GM23338 (cell line): ENCODE measurements around the gene RSPO3. TPM values are rescaled to one million over a fixed set of nuclear protein-coding genes. Genes with fewer than 3 reads are reported as not detected.

Experiments used
- ATAC-seq: fragments of 200-7000 bp; cut with Tn5 transposase; 3 replicates; pipeline ENCODE4 v1.9.1; 2020
- DNase-seq: peaks from one replicate; pipeline ENCODE4 v3.0.0-alpha.2; 2015; ENCODE audit warnings: low spot score
- H2AFZ ChIP-seq: fragments of 200-600 bp; sonication (generic); 2 replicates; pipeline ENCODE4 v1.8.0; 2016; ENCODE audit warnings: antibody characterized with exemption, mild to moderate bottlenecking, moderate library complexity
- H3F3A ChIP-seq: fragments of 200-600 bp; sonication (generic); replicated peaks from 2 replicates; pipeline ENCODE4 v1.8.0; 2017; ENCODE audit warnings: antibody characterized with exemption, mixed run types, low read depth
- H3K27ac ChIP-seq: fragments of 200-600 bp; sonication (generic); 2 replicates; pipeline ENCODE4 v1.6.1; 2016; ENCODE audit warnings: low read depth
- H3K27me3 ChIP-seq: fragments of 200-600 bp; sonication (generic); 2 replicates; pipeline ENCODE4 v1.8.0; 2016; ENCODE audit warnings: mild to moderate bottlenecking, mixed run types, moderate library complexity; ENCODE audit not compliant: insufficient read depth
- H3K36me3 ChIP-seq: fragments of 200-600 bp; sonication (generic); 2 replicates; pipeline ENCODE4 v1.8.0; 2016; ENCODE audit warnings: mild to moderate bottlenecking; ENCODE audit not compliant: insufficient read depth
- H3K4me1 ChIP-seq: fragments of 200-600 bp; sonication (generic); 2 replicates; pipeline ENCODE4 v1.8.0; 2016; ENCODE audit warnings: mild to moderate bottlenecking, moderate library complexity; ENCODE audit not compliant: insufficient read depth
- H3K4me2 ChIP-seq: fragments of 200-600 bp; sonication (generic); 2 replicates; pipeline ENCODE4 v1.7.1; 2017; ENCODE audit warnings: mixed run types
- H3K4me3 ChIP-seq: fragments of 200-600 bp; sonication (generic); 2 replicates; pipeline ENCODE4 v1.6.1; 2016; ENCODE audit warnings: mixed run types
- H3K79me2 ChIP-seq: fragments of 200-600 bp; sonication (generic); replicated peaks from 2 replicates; pipeline ENCODE4 v1.8.0; 2017; ENCODE audit warnings: mild to moderate bottlenecking; ENCODE audit not compliant: insufficient read depth
- H3K9me2 ChIP-seq: fragments of 200-600 bp; sonication (generic); 2 replicates; pipeline ENCODE4 v1.8.0; 2017; ENCODE audit not compliant: insufficient read depth
- H4K20me1 ChIP-seq: fragments of 200-600 bp; sonication (generic); replicated peaks from 2 replicates; pipeline ENCODE4 v1.8.0; 2017; ENCODE audit warnings: mild to moderate bottlenecking; ENCODE audit not compliant: insufficient read depth
- H3K27ac Mint-ChIP-seq: 2 replicates; pipeline ENCODE4 v1.8.0; 2020; ENCODE audit warnings: inconsistent platforms, mild to moderate bottlenecking, moderate library complexity, mixed read lengths
- H3K27me3 Mint-ChIP-seq: 3 replicates; pipeline ENCODE4 v1.8.0; 2022; ENCODE audit warnings: low read depth, mild to moderate bottlenecking, moderate library complexity, mixed read lengths, inconsistent platforms; ENCODE audit not compliant: insufficient read depth, poor library complexity
- H3K36me3 Mint-ChIP-seq: 3 replicates; pipeline ENCODE4 v1.8.0; 2021; ENCODE audit warnings: low read depth, mild to moderate bottlenecking, inconsistent platforms, moderate library complexity, mixed read lengths
- H3K4me1 Mint-ChIP-seq: 3 replicates; pipeline ENCODE4 v1.8.0; 2020; ENCODE audit warnings: mild to moderate bottlenecking, inconsistent platforms, mixed read lengths
- H3K4me3 Mint-ChIP-seq: 3 replicates; pipeline ENCODE4 v1.8.0; 2021; ENCODE audit warnings: moderate library complexity, mild to moderate bottlenecking, inconsistent platforms, mixed read lengths
- H3K9me3 Mint-ChIP-seq: 3 replicates; pipeline ENCODE4 v1.8.0; 2020; ENCODE audit warnings: moderate library complexity, mild to moderate bottlenecking, inconsistent platforms, mixed read lengths
- CREB1 ChIP-seq: fragments of 250-450 bp; sonication (Bioruptor Pico); IDR thresholded peaks from 2 replicates; pipeline ENCODE4 v1.5.0; 2020; ENCODE audit warnings: low read depth, mild to moderate bottlenecking, moderate library complexity
- EZH2phosphoT487 ChIP-seq: fragments of 200-600 bp; sonication (generic); IDR thresholded peaks from one replicate; pipeline ENCODE4 v1.8.1; 2018; ENCODE audit warnings: antibody characterized with exemption; ENCODE audit not compliant: unreplicated experiment
- JUNB ChIP-seq: IDR thresholded peaks from one replicate; pipeline ENCODE4 v1.6.1; 2016; ENCODE audit warnings: antibody characterized with exemption; ENCODE audit not compliant: unreplicated experiment
- NANOG ChIP-seq: IDR thresholded peaks from 2 replicates; pipeline ENCODE4 v1.6.1; 2016; ENCODE audit warnings: antibody characterized with exemption, borderline replicate concordance
- POLR2AphosphoS5 ChIP-seq: IDR thresholded peaks from 2 replicates; pipeline ENCODE4 v1.6.1; 2016; ENCODE audit warnings: antibody characterized with exemption, low read depth
- ZNF331 ChIP-seq: fragments of 250-450 bp; sonication (Bioruptor Pico); IDR thresholded peaks from 2 replicates; pipeline ENCODE4 v1.5.0; 2020; ENCODE audit warnings: low read depth, mild to moderate bottlenecking, moderate library complexity
- polyA plus RNA-seq: library from polyadenylated mRNA; unstranded; fragments of >200 nt; fragmentation: Nextera tagmentation; extraction: Ambion mirVana; gene quantifications from 2 replicates; pipeline ENCODE4 v1.2.1, GENCODE V29; 2016
- total RNA-seq: library from RNA; depleted of rRNA; stranded (reverse); fragments of >200 nt; shearing (Covaris generic); gene quantifications from 2 replicates; pipeline ENCODE4 v1.2.3, GENCODE V29; 2014
- TF ChIP-seq, protein P1 (sequence below): IDR thresholded peaks from 2 replicates; pipeline ENCODE4 v1.6.1; 2016; ENCODE audit warnings: antibody characterized with exemption
- TF ChIP-seq, protein P2 (sequence below), 2 experiments: fragments of 200-600 bp in 1 of 2; sonication (generic) in 1 of 2; conservative IDR thresholded peaks; 2 replicates each; pipeline versions ENCODE4 v1.5.1 to v1.6.1; 2016 to 2017; ENCODE audit warnings: antibody characterized with exemption in 2 of 2, low read depth in 2 of 2, mild to moderate bottlenecking in 2 of 2, moderate library complexity in 1 of 2
- TF ChIP-seq, protein P3 (sequence below): fragments of 250-450 bp; sonication (Bioruptor Pico); IDR thresholded peaks from 2 replicates; pipeline ENCODE4 v1.5.0; 2020; ENCODE audit warnings: mild to moderate bottlenecking, moderate library complexity

The RSPO3 gene
- total and polyA plus RNA-seq, 2 experiments from 2014 or later = not detected

DNA sequence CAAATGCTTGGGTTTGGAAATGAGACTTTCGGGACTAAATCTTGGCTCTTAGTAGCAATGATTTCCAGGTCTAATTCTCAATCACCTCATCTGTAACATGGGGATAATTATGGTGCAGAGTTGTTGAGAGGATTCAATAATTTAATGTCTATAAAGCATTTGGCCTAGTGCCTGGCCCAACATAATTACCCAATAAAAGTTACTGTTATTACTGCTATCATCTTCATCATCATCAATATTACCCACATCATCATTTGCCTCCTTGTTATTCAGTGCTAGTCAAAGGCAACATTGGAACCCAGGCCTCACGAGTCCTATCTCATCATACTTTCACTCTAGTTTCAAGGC, 34.5 kb upstream of the RSPO3 start (continued):
- TF ChIP-seq, protein P1, sequence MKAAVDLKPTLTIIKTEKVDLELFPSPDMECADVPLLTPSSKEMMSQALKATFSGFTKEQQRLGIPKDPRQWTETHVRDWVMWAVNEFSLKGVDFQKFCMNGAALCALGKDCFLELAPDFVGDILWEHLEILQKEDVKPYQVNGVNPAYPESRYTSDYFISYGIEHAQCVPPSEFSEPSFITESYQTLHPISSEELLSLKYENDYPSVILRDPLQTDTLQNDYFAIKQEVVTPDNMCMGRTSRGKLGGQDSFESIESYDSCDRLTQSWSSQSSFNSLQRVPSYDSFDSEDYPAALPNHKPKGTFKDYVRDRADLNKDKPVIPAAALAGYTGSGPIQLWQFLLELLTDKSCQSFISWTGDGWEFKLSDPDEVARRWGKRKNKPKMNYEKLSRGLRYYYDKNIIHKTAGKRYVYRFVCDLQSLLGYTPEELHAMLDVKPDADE = no peak
- TF ChIP-seq EZH2phosphoT487 = no peak

DNA sequence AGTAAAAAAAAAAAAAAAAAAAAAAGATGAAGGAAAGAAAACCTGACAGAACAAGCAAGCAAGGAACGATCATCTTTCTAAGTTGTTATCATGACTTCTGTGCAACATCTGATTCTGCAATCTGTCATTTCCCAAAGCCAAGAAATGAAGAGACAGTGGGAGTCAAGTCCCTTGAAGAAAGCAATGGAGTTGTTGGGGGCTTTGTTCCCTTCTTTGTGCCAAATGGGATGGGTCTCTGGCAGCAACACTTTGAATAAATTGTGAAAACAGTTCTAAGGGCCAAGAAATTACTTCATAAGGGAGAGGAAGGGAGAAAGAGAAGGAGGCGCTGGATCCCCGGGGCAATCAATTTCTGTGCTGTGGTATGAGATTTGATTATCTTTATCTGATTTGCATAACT, 33.3 kb upstream of the RSPO3 start:
- no peaks in the 10 kb centered on the region for H3K27me3 Mint-ChIP-seq
- no peaks in the 10 kb centered on the region for H3K9me3 Mint-ChIP-seq
- no peaks in the 10 kb centered on the region for H3K36me3 Mint-ChIP-seq
- H3F3A ChIP-seq = no peaks in the 10 kb centered on the region
- H2AFZ ChIP-seq = no peak overlapping the region
- no peak overlapping the region for H3K4me3 Mint-ChIP-seq
- TF ChIP-seq, protein P2, sequence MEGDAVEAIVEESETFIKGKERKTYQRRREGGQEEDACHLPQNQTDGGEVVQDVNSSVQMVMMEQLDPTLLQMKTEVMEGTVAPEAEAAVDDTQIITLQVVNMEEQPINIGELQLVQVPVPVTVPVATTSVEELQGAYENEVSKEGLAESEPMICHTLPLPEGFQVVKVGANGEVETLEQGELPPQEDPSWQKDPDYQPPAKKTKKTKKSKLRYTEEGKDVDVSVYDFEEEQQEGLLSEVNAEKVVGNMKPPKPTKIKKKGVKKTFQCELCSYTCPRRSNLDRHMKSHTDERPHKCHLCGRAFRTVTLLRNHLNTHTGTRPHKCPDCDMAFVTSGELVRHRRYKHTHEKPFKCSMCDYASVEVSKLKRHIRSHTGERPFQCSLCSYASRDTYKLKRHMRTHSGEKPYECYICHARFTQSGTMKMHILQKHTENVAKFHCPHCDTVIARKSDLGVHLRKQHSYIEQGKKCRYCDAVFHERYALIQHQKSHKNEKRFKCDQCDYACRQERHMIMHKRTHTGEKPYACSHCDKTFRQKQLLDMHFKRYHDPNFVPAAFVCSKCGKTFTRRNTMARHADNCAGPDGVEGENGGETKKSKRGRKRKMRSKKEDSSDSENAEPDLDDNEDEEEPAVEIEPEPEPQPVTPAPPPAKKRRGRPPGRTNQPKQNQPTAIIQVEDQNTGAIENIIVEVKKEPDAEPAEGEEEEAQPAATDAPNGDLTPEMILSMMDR (conservative IDR thresholded peaks at IDR 0.05; ENCODE audit: low read depth in 2 of 2) = no peak
- H3K4me3 ChIP-seq = no peak overlapping the region
- DNase-seq (no peak), ATAC-seq (no peak)
- no peaks in the 10 kb centered on the region for H3K36me3 ChIP-seq
- H3K27ac ChIP-seq = no peak overlapping the region
- no peak overlapping the region for H3K27ac Mint-ChIP-seq
- H4K20me1 ChIP-seq = no peaks in the 10 kb centered on the region
- no peak overlapping the region for H3K4me2 ChIP-seq
- H3K4me1 Mint-ChIP-seq = peaks cover 7% of the 10 kb centered on the region
- H3K79me2 ChIP-seq = no peaks in the 10 kb centered on the region
- no peaks in the 10 kb centered on the region for H3K27me3 ChIP-seq
- 0 out of 2 replicates have a peak, but pooled peaks cover 4% of the 10 kb centered on the region for H3K9me2 ChIP-seq
- H3K4me1 ChIP-seq = peaks cover 3% of the 10 kb centered on the region; the same call in 1 of the 2 replicates

DNA sequence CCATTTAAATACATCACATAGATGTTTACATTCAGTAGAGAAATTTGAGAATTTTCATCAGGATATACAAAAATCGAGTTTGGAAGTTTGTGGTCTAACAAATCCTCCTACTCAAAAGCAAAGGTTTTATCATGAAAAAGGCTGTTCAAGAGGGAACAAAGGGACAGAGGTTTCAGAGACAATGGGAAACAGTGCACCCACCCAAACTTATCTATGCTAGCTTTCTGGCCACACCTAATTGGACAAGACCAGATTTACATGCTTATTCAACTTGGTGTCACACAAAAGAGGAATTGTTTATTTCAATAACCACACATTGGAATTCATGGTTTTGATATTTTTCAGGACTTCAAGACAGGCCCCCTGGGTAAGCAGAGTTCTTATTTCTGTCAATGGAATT, 28.4 kb upstream of the RSPO3 start:
- peak; percentile 41 for ATAC-seq
- Histone ChIP-seq H3K4me2 (no peak overlapping the region), H3K79me2 (no peaks in the 10 kb centered on the region), H3K9me2 (0 out of 2 replicates have a peak, but pooled peaks cover 4% of the 10 kb centered on the region), H3F3A (no peaks in the 10 kb centered on the region), H3K36me3 (no peaks in the 10 kb centered on the region), H3K4me1 (peaks cover 6% of the 10 kb centered on the region; the same call in 1 of the 2 replicates), H3K27me3 (no peaks in the 10 kb centered on the region), H3K27ac (no peak overlapping the region), H2AFZ (no peak overlapping the region; the same call in 1 of the 2 replicates), H4K20me1 (no peaks in the 10 kb centered on the region), H3K4me3 (no peak overlapping the region)
- H3K36me3 Mint-ChIP-seq = no peaks in the 10 kb centered on the region
- H3K4me1 Mint-ChIP-seq = peaks cover 8% of the 10 kb centered on the region
- H3K27me3 Mint-ChIP-seq = no peaks in the 10 kb centered on the region
- H3K4me3 Mint-ChIP-seq = no peak overlapping the region
- no peaks in the 10 kb centered on the region for H3K9me3 Mint-ChIP-seq
- peak; percentile 16 for DNase-seq
- H3K27ac Mint-ChIP-seq = no peak overlapping the region
- TF ChIP-seq, protein P1 = no peak
- TF ChIP-seq JUNB = no peak
- TF ChIP-seq, protein P3, sequence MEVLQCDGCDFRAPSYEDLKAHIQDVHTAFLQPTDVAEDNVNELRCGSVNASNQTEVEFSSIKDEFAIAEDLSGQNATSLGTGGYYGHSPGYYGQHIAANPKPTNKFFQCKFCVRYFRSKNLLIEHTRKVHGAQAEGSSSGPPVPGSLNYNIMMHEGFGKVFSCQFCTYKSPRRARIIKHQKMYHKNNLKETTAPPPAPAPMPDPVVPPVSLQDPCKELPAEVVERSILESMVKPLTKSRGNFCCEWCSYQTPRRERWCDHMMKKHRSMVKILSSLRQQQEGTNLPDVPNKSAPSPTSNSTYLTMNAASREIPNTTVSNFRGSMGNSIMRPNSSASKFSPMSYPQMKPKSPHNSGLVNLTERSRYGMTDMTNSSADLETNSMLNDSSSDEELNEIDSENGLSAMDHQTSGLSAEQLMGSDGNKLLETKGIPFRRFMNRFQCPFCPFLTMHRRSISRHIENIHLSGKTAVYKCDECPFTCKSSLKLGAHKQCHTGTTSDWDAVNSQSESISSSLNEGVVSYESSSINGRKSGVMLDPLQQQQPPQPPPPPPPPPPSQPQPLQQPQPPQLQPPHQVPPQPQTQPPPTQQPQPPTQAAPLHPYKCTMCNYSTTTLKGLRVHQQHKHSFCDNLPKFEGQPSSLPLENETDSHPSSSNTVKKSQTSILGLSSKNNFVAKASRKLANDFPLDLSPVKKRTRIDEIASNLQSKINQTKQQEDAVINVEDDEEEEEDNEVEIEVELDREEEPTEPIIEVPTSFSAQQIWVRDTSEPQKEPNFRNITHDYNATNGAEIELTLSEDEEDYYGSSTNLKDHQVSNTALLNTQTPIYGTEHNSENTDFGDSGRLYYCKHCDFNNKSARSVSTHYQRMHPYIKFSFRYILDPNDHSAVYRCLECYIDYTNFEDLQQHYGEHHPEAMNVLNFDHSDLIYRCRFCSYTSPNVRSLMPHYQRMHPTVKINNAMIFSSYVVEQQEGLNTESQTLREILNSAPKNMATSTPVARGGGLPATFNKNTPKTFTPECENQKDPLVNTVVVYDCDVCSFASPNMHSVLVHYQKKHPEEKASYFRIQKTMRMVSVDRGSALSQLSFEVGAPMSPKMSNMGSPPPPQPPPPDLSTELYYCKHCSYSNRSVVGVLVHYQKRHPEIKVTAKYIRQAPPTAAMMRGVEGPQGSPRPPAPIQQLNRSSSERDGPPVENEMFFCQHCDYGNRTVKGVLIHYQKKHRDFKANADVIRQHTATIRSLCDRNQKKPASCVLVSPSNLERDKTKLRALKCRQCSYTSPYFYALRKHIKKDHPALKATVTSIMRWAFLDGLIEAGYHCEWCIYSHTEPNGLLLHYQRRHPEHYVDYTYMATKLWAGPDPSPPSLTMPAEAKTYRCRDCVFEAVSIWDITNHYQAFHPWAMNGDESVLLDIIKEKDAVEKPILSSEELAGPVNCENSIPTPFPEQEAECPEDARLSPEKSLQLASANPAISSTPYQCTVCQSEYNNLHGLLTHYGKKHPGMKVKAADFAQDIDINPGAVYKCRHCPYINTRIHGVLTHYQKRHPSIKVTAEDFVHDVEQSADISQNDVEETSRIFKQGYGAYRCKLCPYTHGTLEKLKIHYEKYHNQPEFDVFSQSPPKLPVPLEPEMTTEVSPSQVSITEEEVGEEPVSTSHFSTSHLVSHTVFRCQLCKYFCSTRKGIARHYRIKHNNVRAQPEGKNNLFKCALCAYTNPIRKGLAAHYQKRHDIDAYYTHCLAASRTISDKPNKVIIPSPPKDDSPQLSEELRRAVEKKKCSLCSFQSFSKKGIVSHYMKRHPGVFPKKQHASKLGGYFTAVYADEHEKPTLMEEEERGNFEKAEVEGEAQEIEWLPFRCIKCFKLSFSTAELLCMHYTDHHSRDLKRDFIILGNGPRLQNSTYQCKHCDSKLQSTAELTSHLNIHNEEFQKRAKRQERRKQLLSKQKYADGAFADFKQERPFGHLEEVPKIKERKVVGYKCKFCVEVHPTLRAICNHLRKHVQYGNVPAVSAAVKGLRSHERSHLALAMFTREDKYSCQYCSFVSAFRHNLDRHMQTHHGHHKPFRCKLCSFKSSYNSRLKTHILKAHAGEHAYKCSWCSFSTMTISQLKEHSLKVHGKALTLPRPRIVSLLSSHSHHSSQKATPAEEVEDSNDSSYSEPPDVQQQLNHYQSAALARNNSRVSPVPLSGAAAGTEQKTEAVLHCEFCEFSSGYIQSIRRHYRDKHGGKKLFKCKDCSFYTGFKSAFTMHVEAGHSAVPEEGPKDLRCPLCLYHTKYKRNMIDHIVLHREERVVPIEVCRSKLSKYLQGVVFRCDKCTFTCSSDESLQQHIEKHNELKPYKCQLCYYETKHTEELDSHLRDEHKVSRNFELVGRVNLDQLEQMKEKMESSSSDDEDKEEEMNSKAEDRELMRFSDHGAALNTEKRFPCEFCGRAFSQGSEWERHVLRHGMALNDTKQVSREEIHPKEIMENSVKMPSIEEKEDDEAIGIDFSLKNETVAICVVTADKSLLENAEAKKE (CRISPR knock-in tag) = no peak
- no peak for TF ChIP-seq POLR2AphosphoS5
- TF ChIP-seq EZH2phosphoT487 = no peak
- no peak for TF ChIP-seq NANOG
- TF ChIP-seq CREB1 (CRISPR knock-in tag) = no peak
- TF ChIP-seq ZNF331 (CRISPR knock-in tag) = no peak
